HG03045 (cell line): Measurements from ENCODE around the gene LYRM2.
"Not testable (repeated sequence)": the region's sequence is repeated elsewhere in the genome, so short reads cannot be mapped to it uniquely, and the experiment has no call there.

Experiments used
- ATAC-seq: cut with Tn5 transposase; IDR thresholded peaks from one replicate; pipeline ENCODE4 v1.9.1; 2021; ENCODE audit warnings: mild to moderate bottlenecking, moderate library complexity; ENCODE audit not compliant: unreplicated experiment

LYRM2 gene

DNA sequence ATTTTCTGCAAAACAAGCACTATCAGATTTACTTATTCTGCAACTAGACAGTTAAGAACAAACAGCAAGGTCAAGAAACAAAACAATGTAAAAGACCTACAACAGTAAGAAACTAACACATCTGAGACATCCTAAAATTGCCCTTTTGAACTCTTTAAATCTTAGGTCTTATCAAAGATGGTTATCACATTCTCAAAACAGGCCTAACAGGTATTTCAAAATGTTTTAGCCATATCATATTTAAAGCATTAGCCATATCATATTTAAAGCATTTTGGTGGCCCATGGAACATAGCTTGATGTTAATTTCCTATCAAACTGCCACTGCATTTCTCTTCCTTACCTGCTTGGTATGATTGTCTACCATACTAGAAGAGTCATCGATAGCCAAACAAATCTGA is 11.1 kb upstream of the LYRM2 start:
- no peak for ATAC-seq

DNA sequence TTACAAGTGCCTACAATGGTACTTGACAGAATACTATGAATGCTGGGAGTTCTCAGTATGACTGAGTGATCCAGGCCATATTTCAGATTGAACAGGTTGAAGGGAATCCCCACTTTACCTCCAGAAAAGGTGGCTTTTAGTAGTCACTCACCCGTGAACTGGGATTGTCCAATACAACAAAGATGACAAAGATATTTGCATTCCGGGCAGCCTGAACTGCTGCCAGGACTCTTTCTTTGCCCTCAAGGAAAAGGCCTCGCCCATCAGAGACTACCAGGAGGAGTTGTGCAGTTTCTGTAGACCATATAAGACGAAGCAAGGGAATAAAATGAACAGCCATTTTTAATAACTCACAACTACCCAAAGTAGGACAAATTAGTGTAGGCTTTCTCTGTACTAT is 6.3 kb upstream of the LYRM2 start:
- no peak for ATAC-seq

DNA sequence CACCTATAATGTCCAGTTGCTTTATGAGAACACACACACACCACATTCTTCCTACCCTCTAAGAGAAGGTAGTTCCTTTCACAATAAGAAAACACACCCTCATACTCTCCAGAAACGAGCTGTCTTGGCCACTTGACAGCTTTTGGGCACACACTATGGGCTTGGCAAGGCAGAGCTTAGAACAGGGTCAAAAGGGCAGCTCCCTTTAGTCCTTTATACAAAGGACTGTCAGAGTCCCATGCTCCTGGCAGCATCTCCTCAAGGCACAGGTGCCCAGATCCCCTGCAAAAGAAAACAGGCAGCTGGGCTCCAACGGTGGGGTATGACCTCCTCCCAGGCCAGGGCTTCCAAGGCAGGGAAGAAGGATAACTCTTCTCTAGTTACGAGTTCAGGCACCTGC is 4.9 kb upstream of the LYRM2 start:
- ATAC-seq: no peak

DNA sequence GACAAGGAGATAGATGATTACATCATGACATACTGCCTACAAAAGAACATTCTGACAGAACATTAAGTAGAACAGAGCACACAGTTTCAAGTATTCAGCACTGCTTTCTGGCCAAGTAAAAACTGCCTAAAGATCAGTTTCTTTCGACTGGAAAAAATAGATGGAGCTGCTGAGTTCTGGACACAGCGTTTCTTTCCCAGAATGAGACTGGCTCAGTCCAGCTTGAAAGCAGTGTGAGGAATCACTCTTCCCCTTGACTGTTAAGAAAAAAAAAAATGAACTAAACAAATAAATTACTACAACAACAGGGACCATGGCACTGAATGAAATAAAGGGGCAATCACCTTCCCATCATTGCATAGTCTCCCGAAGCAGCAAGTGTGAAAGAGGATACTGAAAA is 4.4 kb upstream of the LYRM2 start:
- no peak for ATAC-seq

DNA sequence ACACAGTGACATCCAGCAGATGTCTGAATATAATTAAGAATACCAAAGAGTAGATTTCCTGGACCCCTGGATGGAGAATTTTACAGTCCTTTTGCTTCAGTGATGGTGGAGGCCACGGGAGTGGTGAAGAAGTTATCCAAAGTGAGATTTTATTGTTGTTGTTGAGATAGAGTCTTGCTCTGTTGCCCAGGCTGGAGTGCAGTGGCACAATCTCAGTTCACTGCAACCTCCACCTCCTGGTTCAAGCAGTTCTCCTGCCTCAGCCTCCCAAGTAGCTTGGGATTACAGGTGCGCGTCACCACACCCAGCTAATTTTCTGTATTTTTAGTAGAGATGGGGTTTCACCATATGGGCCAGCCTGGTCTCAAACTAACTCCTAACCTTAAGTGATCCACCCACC is 3.0 kb upstream of the LYRM2 start:
- ATAC-seq: not testable (repeated sequence)

DNA sequence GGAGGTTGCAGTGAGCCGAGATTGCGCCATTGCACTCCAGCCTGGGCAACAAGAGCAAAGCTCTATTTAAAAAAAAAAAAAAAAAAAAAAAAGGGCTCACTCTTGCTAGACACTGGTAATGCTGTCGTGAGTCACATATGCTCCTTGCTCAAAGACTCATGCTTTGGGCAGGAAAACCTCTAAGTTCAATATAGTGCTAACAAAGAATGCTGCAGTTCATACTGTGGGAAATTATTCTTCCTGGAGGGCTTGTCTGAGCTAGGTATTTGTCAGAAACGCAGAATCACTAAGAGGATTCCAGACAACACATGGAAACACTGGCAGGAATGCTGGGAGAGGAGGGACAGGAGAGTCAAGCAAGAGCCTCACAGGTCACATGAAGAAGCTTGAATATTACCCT is 2.3 kb upstream of the LYRM2 start:
- ATAC-seq: no peak

DNA sequence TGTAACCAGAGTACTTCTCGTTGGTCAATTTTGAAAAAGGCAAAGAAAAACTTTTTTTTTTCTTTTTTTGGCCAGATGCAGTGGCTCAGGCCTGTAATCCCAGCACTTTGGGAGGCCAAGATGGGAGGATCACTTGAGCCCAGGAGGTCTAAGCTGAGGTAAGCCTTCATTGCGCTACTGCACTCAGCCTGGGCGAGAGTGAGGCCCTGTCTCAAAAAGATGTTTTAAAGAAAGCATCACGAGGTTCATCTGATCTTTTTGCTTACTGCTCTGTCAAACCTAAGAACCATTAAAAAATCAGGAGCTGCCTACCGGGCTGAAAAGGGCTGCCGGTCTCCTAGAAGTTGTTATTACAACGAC is 607 bp downstream of the LYRM2 start:
- no peak for ATAC-seq

DNA sequence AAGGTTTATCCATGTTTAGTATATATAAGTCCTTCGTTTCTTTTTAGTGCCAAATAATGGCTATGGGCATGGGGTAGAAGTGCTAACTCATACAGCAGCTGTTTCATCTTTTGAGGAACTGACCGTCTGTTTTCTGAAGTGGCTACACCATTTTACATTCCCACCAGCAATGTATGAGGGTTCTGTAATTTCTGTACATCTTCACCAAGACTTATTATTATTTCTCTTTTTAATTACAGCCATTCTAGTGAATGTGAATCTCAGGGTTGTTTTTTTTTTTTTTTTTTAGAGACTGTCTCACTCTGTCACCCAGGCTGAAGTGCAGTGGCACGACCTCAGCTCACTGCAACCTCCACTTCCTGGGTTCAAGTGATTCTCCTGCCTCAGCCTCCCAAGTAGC is 2.1 kb downstream of the LYRM2 start:
- not testable (repeated sequence) for ATAC-seq

DNA sequence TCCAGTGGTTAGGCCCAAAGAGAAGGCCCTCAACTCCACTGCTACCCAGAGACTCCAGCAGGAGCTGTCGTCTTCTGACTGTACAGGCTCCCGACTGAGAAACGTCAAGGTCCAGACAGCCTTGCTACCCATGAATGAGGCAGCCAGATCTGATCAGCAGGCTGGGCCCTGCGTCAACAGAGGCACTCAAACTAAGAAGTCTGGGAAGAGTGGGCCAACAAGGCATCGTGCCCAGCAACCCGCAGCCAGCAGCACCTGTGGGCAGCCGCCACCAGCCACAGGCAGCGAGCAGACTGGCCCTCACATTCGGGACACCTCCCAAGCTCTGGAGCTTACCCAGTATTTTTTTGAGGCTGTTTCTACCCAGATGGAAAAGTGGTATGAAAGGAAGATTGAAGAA is 8.1 kb downstream of the LYRM2 start:
- ATAC-seq: no peak

DNA sequence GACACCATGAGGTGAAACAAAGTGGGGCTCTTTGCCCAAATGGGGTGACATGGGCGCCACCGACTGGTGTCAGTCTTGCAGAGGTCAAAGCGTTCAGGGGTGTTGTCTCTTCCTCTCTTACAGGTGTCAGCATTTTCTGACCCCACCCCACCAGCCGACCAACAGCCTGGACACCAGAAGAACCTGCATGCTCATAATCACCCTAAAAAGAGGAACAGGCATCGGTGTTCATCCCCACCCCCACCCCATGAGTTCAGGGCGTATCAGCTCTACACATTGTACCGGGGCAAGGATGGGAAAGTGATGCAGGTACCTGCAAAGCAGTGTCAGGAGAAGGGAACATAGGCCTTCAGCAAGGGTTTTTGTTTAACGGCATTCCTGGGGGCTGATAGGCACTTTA is 14.8 kb downstream of the LYRM2 start:
- no peak for ATAC-seq

DNA sequence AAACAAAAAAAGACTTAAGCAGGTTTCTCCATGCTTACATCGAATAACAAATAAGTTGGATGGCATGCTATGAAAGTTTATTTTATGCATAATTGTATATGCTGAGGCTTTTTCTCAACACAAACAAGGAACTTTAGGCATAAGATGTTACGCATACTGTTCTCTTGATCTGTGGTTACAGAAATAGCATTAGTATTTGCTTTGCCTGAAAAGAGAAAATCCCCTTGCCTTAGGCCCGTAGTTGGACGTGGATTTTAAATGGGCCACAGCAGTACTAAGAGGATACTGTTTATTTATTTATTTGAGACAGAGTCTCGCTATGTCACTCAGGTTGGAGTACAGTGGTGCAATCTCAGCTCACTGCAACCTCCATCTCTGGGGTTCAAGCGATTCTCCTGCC is 19.0 kb downstream of the LYRM2 start:
- no peak for ATAC-seq

DNA sequence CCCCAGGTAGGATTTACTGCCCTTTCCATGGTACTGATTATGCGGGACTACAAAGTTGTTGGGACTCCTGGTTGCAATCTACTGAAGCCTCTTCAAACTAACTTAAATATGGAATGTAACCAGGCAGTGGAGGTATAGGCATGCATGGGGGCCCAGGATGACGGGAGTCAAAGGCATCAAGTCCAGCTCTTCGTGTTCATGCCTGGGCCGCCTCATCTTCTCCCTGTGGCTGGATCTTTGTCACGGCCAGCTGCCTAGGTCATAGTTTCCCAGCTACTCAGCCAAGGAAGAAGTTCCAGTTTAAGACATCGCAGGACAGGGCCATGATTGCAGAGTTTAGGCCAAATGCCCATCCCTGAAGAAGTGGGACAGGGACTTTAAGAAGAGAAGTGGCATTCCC is 20.5 kb downstream of the LYRM2 start:
- no peak for ATAC-seq

DNA sequence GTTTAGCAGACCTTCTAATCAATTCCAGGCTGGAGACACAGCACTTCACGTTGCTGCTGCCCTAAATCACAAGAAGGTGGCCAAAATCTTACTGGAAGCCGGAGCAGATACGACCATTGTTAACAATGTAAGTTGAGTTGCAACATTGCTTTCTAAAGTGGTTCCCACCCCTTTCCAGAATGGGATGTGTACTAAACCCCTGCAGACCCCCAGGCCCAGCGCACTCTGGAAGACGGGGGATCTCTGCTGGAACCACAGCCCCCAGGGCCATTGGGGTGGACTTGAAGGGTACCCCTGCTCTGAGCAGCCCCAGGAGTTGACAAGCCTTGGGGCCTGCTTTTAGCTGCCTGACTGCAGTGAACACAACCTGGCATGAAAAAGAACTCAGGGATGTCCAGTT is 22.0 kb downstream of the LYRM2 start:
- ATAC-seq: no peak

DNA sequence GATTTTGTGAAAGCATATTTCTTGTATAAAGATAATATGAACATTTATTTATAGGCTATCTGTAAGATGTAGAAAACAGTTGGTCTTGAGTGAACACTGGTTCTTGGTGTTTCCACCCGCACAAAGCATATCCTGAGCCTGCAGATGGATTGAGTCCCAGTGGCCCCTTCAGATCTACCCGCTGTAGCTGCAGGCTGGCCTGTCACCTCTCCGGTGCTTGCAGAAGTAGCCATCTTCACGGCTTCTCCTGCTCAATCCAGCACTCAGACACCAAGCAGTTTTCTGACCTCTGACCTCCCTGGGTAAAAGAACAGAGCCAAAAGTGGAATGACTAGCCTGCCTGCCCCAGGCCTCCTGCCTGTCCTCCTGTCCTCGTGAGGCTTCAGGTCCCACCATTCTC is 22.7 kb downstream of the LYRM2 start:
- no peak for ATAC-seq

DNA sequence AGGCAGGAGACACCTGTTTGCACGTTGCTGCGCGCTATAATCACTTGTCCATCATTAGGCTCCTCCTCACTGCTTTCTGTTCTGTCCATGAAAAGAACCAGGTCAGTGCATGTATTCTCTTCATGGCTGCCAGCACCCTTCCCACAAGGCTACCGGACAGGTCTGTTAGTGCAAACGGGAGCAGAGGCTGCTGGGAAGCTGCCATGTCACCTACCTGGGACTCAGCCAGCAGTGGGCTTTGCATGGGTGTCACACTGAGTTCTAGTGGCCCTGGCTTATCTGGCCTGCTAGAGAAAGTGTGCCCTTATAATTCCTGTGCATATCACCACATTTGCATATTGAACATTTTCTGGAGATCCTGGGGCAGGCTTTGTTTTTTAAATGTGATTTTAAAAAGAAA is 24.8 kb downstream of the LYRM2 start:
- no peak for ATAC-seq

DNA sequence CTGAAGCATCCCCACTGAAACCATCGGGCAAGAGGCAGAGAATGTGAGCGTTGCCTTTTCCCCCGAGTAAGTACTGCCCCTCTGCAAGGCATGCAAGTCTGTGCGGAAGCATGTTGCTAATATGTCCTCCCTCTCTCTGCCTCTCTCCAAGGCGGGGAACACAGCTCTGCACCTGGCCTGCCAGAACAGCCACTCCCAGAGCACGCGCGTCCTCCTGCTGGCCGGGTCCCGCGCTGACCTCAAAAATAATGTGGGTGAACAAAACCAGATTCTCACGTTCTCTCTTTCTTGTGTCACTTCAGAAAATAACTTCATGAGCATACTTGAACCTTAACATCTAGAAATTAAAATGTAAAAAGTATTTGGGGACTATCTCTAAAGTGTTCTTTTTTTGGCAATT is 26.4 kb downstream of the LYRM2 start:
- ATAC-seq: no peak

DNA sequence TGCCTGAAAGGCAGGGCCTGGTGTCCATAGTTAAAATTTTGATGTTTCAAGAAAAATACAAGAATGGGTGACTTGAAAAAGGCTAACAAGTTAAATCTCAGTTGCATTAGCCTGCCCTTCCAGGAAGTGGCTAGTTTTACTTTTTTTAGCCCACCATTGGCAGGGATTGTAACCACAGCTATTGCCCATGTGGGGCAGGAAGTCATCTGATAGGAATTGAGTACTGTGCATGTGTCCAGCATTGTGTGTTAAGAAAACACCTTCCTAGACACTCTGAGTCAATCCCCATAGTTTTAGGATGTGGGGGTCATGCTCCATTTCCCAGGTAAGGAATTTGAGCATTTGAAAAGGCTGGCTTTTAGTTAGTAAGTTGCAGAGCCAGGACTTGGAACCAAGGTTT is 26.9 kb downstream of the LYRM2 start:
- ATAC-seq: no peak

DNA sequence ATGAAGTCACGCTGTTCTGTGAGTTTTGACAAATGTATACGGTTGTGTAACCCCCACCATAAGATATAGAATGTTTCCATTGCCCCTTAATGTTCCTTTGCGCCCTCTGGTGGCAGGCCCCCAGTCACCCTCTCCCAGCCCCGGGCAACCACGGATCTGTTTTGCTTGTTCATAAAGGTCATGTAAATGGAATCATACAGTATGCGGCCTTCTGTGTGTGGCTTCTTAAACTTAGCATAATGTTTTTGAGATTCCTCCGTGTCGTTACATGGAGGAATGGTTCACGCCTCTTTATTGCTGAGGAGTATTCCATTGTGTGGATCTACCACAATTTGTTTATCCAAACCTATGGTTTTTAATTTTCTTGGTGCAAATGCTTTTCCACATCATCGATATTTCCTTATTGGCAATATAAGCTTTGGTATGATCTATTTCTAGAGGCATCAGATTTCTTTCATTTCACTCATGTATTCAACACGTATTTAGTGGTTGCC is 28.4 kb downstream of the LYRM2 start:
- ATAC-seq: peak; percentile 55

DNA sequence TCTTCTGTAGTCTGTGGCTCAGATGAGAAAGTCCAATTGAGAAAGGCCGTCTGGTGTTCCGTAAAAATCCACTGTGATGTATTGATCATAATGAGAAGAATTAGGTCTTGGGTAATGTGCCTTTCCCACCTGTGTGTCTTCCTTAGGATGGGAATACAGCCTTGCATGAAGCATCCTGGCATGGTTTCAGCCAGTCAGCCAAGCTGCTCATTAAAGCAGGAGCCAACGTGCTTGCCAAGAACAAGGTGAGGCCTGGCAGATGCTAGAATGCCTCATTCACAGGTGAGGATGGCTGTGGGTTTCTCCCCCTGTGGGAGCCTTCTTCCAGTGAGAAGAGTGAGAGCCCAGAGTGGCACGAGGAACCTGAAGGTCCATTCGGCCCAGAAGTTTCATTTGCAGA is 32.7 kb downstream of the LYRM2 start:
- no peak for ATAC-seq

DNA sequence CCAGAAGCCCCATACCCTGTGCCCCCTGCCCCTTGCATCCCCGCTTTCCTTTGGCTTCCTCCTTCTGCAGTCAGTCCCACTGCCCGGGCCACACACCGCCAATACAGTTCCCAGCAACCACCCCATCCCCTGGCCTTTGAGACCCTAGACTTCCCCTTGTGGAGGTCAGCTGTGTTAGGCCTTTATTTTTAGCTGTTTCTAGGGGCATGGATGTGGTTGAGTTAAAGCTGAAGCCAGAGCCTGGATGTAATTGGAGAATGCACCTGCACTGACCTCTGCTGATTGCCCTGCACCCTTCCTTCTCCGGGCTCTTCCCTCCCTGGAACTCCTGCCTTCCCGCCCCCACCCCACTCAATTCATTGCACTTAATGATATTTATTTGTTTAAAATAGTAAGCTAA is 33.9 kb downstream of the LYRM2 start:
- ATAC-seq: no peak

DNA sequence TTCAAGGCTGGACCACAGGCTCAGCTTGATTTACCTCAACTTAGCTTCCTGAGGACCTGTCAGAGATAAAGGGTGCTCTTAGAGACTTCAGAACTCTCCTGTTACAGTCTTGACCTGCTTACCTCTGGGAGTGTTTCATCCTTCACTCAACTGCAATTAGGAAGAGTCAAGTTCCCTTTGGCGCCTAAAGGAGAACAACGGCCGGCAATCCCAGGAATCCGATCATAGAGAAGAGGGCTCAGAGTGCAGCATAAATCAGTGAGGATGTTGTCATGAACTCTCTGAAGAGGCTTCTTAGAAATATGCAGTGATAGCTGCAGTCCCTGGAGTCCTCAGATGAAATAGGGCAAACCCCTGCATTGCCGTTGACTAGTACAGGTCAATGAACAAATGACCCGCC is 36.4 kb downstream of the LYRM2 start:
- ATAC-seq: no peak

DNA sequence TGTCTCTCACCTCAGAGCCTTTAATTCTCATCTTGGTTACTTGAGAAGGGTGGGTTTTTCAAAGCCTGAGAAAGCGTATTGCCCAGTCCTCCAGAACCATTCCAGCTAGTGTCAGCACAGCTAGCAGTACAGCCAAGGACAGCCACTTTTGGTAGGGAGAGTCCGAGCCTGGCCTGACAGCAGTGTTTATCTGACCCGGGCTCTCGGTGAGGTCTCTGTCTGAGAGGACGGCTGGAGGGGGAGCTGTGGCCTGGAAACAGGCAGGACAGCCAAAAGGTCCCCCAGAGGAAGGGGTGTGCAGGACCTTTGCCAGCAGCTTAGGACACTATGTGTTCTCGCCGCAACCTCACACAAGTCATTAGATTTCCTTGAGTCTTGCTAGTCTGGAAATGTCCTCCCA is 38.8 kb downstream of the LYRM2 start:
- ATAC-seq: no peak

DNA sequence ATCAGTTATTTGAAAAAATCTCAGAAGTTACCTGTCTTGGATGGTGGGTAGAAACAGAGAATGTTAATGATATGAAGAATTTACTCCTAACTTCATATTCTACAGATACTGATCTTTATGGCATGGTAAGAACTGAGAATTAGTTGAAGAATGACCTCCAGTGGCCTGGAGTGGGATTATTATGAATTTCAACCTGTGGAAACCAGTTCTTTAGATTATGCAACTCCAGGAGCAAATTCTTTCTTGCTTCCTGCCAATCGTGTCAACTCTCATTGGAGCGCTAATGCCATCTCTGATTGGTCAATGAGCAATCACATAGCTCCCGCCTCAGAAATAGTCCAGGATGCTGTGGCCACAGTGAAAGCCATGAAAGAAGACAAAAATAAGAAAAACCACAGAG is 40.6 kb downstream of the LYRM2 start:
- ATAC-seq: no peak

DNA sequence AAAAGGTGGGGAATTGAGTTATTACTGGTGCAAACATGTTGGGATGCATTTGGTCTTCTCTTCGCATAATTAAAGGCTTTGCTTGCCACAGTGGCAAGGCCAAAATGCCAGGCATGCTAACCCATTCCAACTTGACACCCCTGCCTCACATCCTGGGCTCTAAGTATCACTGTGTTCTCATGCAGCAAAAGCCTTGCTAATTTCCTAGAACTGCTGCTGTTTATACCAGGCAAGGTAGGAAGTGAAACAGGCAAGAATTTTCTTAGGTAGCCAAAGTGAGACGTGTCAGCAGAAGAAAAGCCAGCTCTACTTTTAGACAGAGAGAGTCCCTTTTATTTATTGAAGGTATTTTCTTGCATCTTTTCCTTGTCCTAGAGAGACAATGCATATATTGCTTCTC is 41.2 kb downstream of the LYRM2 start:
- no peak for ATAC-seq
